Neural cell (in vitro differentiated cells): ENCODE data around the gene MARS2.

Experiments used
- CTCF ChIP-seq: fragments of 450-650 bp; IDR thresholded peaks from 2 replicates; pipeline ENCODE4 v1.5.1; 2014; ENCODE audit warnings: antibody characterized with exemption, mild to moderate bottlenecking, moderate library complexity; ENCODE audit not compliant: poor library complexity, severe bottlenecking
- EP300 ChIP-seq: fragments of 450-650 bp; conservative IDR thresholded peaks from 2 replicates; pipeline ENCODE4 v1.6.1; 2014; ENCODE audit warnings: antibody characterized with exemption, mild to moderate bottlenecking, moderate library complexity; ENCODE audit not compliant: poor library complexity, severe bottlenecking
- EZH2 ChIP-seq: fragments of 200-600, 300-800 bp; shearing (Covaris generic), sonication (generic); IDR thresholded peaks from 2 replicates; pipeline ENCODE4 v1.6.1; 2014; ENCODE audit warnings: antibody characterized with exemption, low read length, borderline replicate concordance, mild to moderate bottlenecking; ENCODE audit not compliant: insufficient read depth, poor library complexity, severe bottlenecking
- POLR2AphosphoS5 ChIP-seq: IDR thresholded peaks from 2 replicates; pipeline ENCODE4 v1.6.1; 2012
- RAD21 ChIP-seq: fragments of 450-650 bp; conservative IDR thresholded peaks from 2 replicates; pipeline ENCODE4 v1.6.1; 2014; ENCODE audit warnings: antibody characterized with exemption, mild to moderate bottlenecking, moderate library complexity
- SMC3 ChIP-seq: fragments of 450-650 bp; conservative IDR thresholded peaks from 2 replicates; pipeline ENCODE4 v1.6.1; 2014; ENCODE audit warnings: antibody characterized with exemption, mild to moderate bottlenecking, moderate library complexity; ENCODE audit not compliant: poor library complexity
- TAF1 ChIP-seq: IDR thresholded peaks from 2 replicates; pipeline ENCODE4 v1.6.1; 2012; ENCODE audit warnings: low read depth

- peak; percentile 16 for TF ChIP-seq CTCF
- peak; percentile 24 for TF ChIP-seq RAD21
- TF ChIP-seq SMC3 = peak; percentile 45
- TF ChIP-seq POLR2AphosphoS5 = peak; percentile 90
- TF ChIP-seq EP300 = no peak
- no peak for TF ChIP-seq TAF1
- TF ChIP-seq EZH2 = no peak
Observed at GRCh38 chr2:197705121-197705911, at the start of gene MARS2.
